GM21786 (cell line): ENCODE data around the gene MKX.
"Not testable (repeated sequence)": the region's sequence is repeated elsewhere in the genome, so short reads cannot be mapped to it uniquely, and the experiment has no call there.

ENCODE experiments used
- ATAC-seq: cut with Tn5 transposase; IDR thresholded peaks from one replicate; pipeline ENCODE4 v1.9.1; 2021; ENCODE audit not compliant: unreplicated experiment

MKX gene

GRCh38 chr10:27695088-27695487 is 50.5 kb downstream of the MKX start:
- no peak for ATAC-seq

GRCh38 chr10:27692663-27693062 is 53.0 kb downstream of the MKX start:
- no peak for ATAC-seq

- no peak for ATAC-seq
Measured at GRCh38 chr10:27688991-27689390, 56.6 kb downstream of the MKX start.

- ATAC-seq: no peak
Measured at GRCh38 chr10:27688276-27688675, 57.3 kb downstream of the MKX start.

GRCh38 chr10:27687743-27688142 is 57.9 kb downstream of the MKX start:
- ATAC-seq: no peak

GRCh38 chr10:27687326-27687725 is 58.3 kb downstream of the MKX start:
- no peak for ATAC-seq

GRCh38 chr10:27685681-27686080 is 59.9 kb downstream of the MKX start:
- no peak for ATAC-seq

- no peak for ATAC-seq
Measured at GRCh38 chr10:27683226-27683625, 62.4 kb downstream of the MKX start.

GRCh38 chr10:27681795-27682194 is 63.8 kb downstream of the MKX start:
- not testable (repeated sequence) for ATAC-seq

- no peak for ATAC-seq
Measured at GRCh38 chr10:27680691-27681605, 64.7 kb downstream of the MKX start.

GRCh38 chr10:27680006-27680557 is 65.5 kb downstream of the MKX start:
- ATAC-seq: no peak

GRCh38 chr10:27679369-27679912 is 66.2 kb downstream of the MKX start:
- ATAC-seq: no peak

GRCh38 chr10:27678166-27678565 is 67.5 kb downstream of the MKX start:
- ATAC-seq: no peak

GRCh38 chr10:27673065-27673464 is 72.6 kb downstream of the MKX start:
- ATAC-seq: no peak

GRCh38 chr10:27671821-27672220 is 73.8 kb downstream of the MKX start:
- no peak for ATAC-seq

GRCh38 chr10:27664461-27664860 is 81.2 kb downstream of the MKX start:
- no peak for ATAC-seq

- no peak for ATAC-seq
Measured at GRCh38 chr10:27663621-27664020, 82.0 kb downstream of the MKX start.

GRCh38 chr10:27661514-27662286 is 83.9 kb downstream of the MKX start:
- ATAC-seq: no peak

GRCh38 chr10:27660711-27661110 is 84.9 kb downstream of the MKX start:
- no peak for ATAC-seq

GRCh38 chr10:27660268-27660667 is 85.4 kb downstream of the MKX start:
- no peak for ATAC-seq

GRCh38 chr10:27659786-27660185 is 85.8 kb downstream of the MKX start:
- ATAC-seq: no peak
